Measurements from ENCODE around the gene NPLOC4. TPM values are rescaled to one million over a fixed set of nuclear protein-coding genes. Genes with fewer than 3 reads are reported as not detected.

The NPLOC4 gene
- total and polyA plus RNA-seq, 2 of the 8 experiments (the other 6 are each of a cell fraction or from before 2014, with no cell fraction given): 70.7 to 92.7 TPM

DNA sequence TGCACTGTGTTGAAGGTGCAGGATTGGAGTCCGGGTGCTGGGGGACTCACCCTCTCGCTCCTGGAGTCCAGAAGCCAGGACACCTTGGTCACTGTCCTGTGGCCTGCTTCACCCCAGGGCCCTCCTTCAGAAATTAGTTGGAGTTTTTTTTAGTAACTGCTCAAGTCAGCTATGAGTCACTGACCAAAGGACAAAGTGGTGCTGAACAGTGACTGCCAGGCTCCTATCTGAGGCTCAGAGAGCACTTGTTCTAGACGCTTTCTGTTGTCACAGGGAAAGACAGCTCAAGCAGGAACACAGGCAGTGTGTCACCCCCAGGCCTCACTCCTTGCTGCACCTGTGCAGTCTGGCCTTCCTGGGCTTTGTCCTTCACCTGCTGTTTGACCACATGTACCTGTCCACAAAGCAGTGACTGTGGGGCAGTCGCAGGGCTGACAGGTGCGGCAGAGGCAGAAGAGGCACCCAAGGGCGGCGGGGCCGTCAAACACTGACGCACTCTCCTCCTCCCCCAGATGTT, 80.7 kb downstream of the NPLOC4 start:
- peaks cover 3 to 7% of the 10 kb centered on the region in 2 experiments for H4K20me1 ChIP-seq (replicated peaks in 1 of 2; ENCODE audit: control insufficient read depth in 1 of 2, insufficient read depth in 2 of 2, low read length in 2 of 2)
- no peak overlapping the region for H3K4me3 ChIP-seq (ENCODE audit: extremely low read depth in 1 of 4, insufficient read depth in 2 of 4, low read depth in 3 of 4, low read length in 4 of 4)
- ChIA-PET POLR2A (ENCODE audit: partially characterized antibody) (interaction anchor here (0.7 to 2.0 kb wide), 6 partner anchors 9 to 42 kb away, joined by 3 to 5 read pairs (median 3); no protein-coding TSS in a partner anchor), CTCF (ENCODE audit: partially characterized antibody) (interaction anchor here (1.4 to 2.7 kb wide), 3 partner anchors 10 to 45 kb away, joined by 4 to 10 read pairs (median 8); no protein-coding TSS in a partner anchor)
- H3K14ac ChIP-seq (ENCODE audit: insufficient read length): no peak overlapping the region
- no peaks in the 10 kb centered on the region for H3K9me3 ChIP-seq (ENCODE audit: insufficient read depth in 2 of 2, low read depth in 1 of 2, low read length in 1 of 2)
- H4K5ac ChIP-seq (ENCODE audit: insufficient read length, low read depth, low read length): no peak overlapping the region
- H3K56ac ChIP-seq (replicated peaks; ENCODE audit: insufficient read length, low read depth, low read length): no peak overlapping the region
- H3K9ac ChIP-seq (replicated peaks in 1 of 4; ENCODE audit: extremely low read depth in 1 of 4, low read depth in 3 of 4, low read length in 3 of 4): no peak overlapping the region
- no peaks in the 10 kb centered on the region for H3K27me3 ChIP-seq (replicated peaks in 1 of 4; ENCODE audit: control insufficient read depth in 3 of 4, extremely low read depth in 1 of 4, insufficient read depth in 3 of 4, low read length in 3 of 4)
- H4K91ac ChIP-seq (replicated peaks; ENCODE audit: insufficient read length, low read length): no peak overlapping the region
- no peaks in the 10 kb centered on the region for H3K79me1 ChIP-seq (ENCODE audit: low read depth, low read length)
- whole genome bisulfite sequencing, 2 experiments (ENCODE audit: extremely low coverage in 1 of 2, insufficient coverage in 1 of 2, insufficient read length in 1 of 2, insufficient replicate concordance in 2 of 2, low coverage in 1 of 2, low lambda C conversion rate in 2 of 2, missing lambda C conversion rate in 1 of 2): 92% methylated on average over 9 of the region's 9 CpGs; no CpG with 5 or more reads in 1 of the 2 experiments
- no peak overlapping the region for H2AK5ac ChIP-seq (ENCODE audit: low read depth, low read length)
- peaks cover 0 to 3% of the 10 kb centered on the region in 2 experiments; a peak in 1 of 4 replicates for H3K79me2 ChIP-seq (ENCODE audit: control insufficient read depth in 1 of 2, insufficient read depth in 2 of 2, low read length in 2 of 2)
- FAIRE-seq: no peak
- DNase-seq (ENCODE audit: low read depth in 1 of 2, low spot score in 2 of 2): no peak
- no peak overlapping the region for H3K27ac ChIP-seq (ENCODE audit: low read depth, low read length)
- H3K36me3 ChIP-seq (ENCODE audit: control insufficient read depth in 2 of 4, insufficient read depth in 4 of 4, low read length in 3 of 4): peaks cover 3 to 21% (median 4%) of the 10 kb centered on the region in 4 experiments; a peak in 5 of 8 replicates
- H3K4me2 ChIP-seq (ENCODE audit: insufficient read depth in 1 of 2, low read depth in 2 of 2, low read length in 2 of 2): no peak overlapping the region
- TF ChIP-seq PHF8 (conservative IDR thresholded peaks at IDR 0.05; ENCODE audit: low read depth, low read length) (no peak), TCF12 (IDR thresholded peaks at IDR 0.05; ENCODE audit: low read depth, low read length) (no peak), CBX8 (IDR thresholded peaks at IDR 0.05; ENCODE audit: borderline replicate concordance, low read depth, low read length) (no peak), CHD1 (IDR thresholded peaks at IDR 0.05; ENCODE audit: low read depth, low read length) (no peak), SIX5 (IDR thresholded peaks at IDR 0.05; ENCODE audit: low read depth, low read length) (no peak), POLR2AphosphoS5 (IDR thresholded peaks at IDR 0.05; ENCODE audit: low read depth, low read length) (peak; percentile 39; the same call in 1 of the 2 replicates)
- H2BK12ac ChIP-seq (ENCODE audit: low read depth, low read length): no peak overlapping the region
- peaks cover 9% of the 10 kb centered on the region; the same call in 1 of the 2 replicates for H3K23me2 ChIP-seq (ENCODE audit: low read depth, low read length)
- H3K18ac ChIP-seq (ENCODE audit: extremely low read depth, low read length): no peak overlapping the region
- no peak overlapping the region for H2AFZ ChIP-seq (ENCODE audit: low read length)
- no peak overlapping the region for H2BK15ac ChIP-seq (ENCODE audit: low read length)
- no peak overlapping the region for H4K8ac ChIP-seq (ENCODE audit: extremely low read depth, insufficient read depth, low read length)
- peaks cover 3 to 13% (median 8%) of the 10 kb centered on the region in 4 experiments for H3K4me1 ChIP-seq (replicated peaks in 1 of 4; ENCODE audit: control insufficient read depth in 3 of 4, insufficient read depth in 4 of 4, low read length in 3 of 4)
- no peak overlapping the region for H2BK120ac ChIP-seq (replicated peaks; ENCODE audit: low read depth, low read length)
- no peak overlapping the region for H3K4ac ChIP-seq (replicated peaks; ENCODE audit: insufficient read length, low read depth, low read length)
- H3K23ac ChIP-seq (ENCODE audit: insufficient read length): no peak overlapping the region
- no peak overlapping the region for H2BK20ac ChIP-seq (ENCODE audit: low read length)
- no peak overlapping the region; the same call in 1 of the 2 replicates for H2BK5ac ChIP-seq (ENCODE audit: low read depth, low read length)

All from H1 (cell line).